H1 (cell line): Measurements from ENCODE around the gene RBP3. TPM values are rescaled to one million over a fixed set of nuclear protein-coding genes. Genes with fewer than 3 reads are reported as not detected.

Experiments used
- ASH2L ChIP-seq: fragments of 200-600, 300-600 bp; sonication (generic); IDR thresholded peaks from one replicate; pipeline ENCODE4 v1.7.1; 2017; ENCODE audit warnings: low read length
- EP300 ChIP-seq, 2 experiments: IDR thresholded peaks; 1 replicate in 1 of 2; 2 replicates in 1 of 2; pipeline ENCODE4 v1.6.1; 2011 to 2012; ENCODE audit warnings: low read depth in 2 of 2, low read length in 2 of 2, mild to moderate bottlenecking in 2 of 2, borderline replicate concordance in 1 of 2, inconsistent platforms in 1 of 2, moderate library complexity in 1 of 2
- EZH2 ChIP-seq: fragments of 200-600 bp; sonication (generic); IDR thresholded peaks from 2 replicates; pipeline ENCODE4 v1.7.1; 2012; ENCODE audit warnings: low read depth, mild to moderate bottlenecking, moderate library complexity, low read length, inconsistent platforms; ENCODE audit not compliant: severe bottlenecking
- GTF2F1 ChIP-seq: IDR thresholded peaks from 2 replicates; pipeline ENCODE4 v1.6.1; 2012; ENCODE audit warnings: low read depth, low read length, improper control_type of control experiment, borderline replicate concordance
- PHF8 ChIP-seq: fragments of 200-600 bp; sonication (generic); conservative IDR thresholded peaks from 2 replicates; pipeline ENCODE4 v1.7.1; 2012; ENCODE audit warnings: low read depth, mild to moderate bottlenecking, inconsistent platforms, low read length, moderate library complexity
- RBBP5 ChIP-seq: IDR thresholded peaks from 2 replicates; pipeline ENCODE4 v1.7.1; 2012; ENCODE audit warnings: low read depth, mild to moderate bottlenecking, inconsistent platforms, low read length, moderate library complexity, borderline replicate concordance
- RXRA ChIP-seq: IDR thresholded peaks from 2 replicates; pipeline ENCODE4 v1.6.1; 2011; ENCODE audit warnings: low read depth, mild to moderate bottlenecking, low read length, moderate library complexity; ENCODE audit not compliant: insufficient read depth
- SUZ12 ChIP-seq: fragments of 200-600 bp; sonication (generic); IDR thresholded peaks from 2 replicates; pipeline ENCODE4 v1.6.1; 2012; ENCODE audit warnings: mild to moderate bottlenecking, inconsistent platforms, low read length, moderate library complexity, mixed read lengths
- TBP ChIP-seq: IDR thresholded peaks from 2 replicates; pipeline ENCODE4 v1.6.1; 2011; ENCODE audit warnings: low read depth, low read length, improper control_type of control experiment
- TCF12 ChIP-seq: IDR thresholded peaks from 2 replicates; pipeline ENCODE4 v1.6.1; 2011; ENCODE audit warnings: low read depth, mild to moderate bottlenecking, low read length
- TEAD4 ChIP-seq: IDR thresholded peaks from 2 replicates; pipeline ENCODE4 v1.6.1; 2012; ENCODE audit warnings: low read depth, low read length, inconsistent platforms, mixed read lengths
- polyA plus RNA-seq, 7 experiments: library from polyadenylated mRNA; depleted of rRNA in 3 of 7; stranded (reverse) in 5 of 7; unstranded in 2 of 7; fragments of >200 nt in 5 of 7; fragments of 200-250 nt in 2 of 7; gene quantifications; 1 replicate in 5 of 7; 2 replicates in 1 of 7; 4 replicates in 1 of 7; pipeline versions ENCODE4 v1.2.1 to v1.2.3, GENCODE V29; 2011 to 2013; ENCODE audit warnings: missing spikeins in 2 of 7, mixed read lengths in 2 of 7
- total RNA-seq: library from RNA; stranded (reverse); fragmentation: NEBNext Ultra II Directional; extraction: Animal tissue kit (Norgen Biotek cat#: 25700); gene quantifications from 2 replicates; pipeline ENCODE4 v1.2.1, GENCODE V29; 2021
- TF ChIP-seq, protein P1 (sequence below): fragments of 300-600 bp; sonication (generic); IDR thresholded peaks from 2 replicates; pipeline ENCODE4 v1.7.1; 2012; ENCODE audit warnings: low read length, moderate library complexity, mild to moderate bottlenecking, inconsistent platforms; ENCODE audit not compliant: insufficient replicate concordance

RBP3 gene
- total and polyA plus RNA-seq, 2 of the 8 experiments (the other 6 are each of a cell fraction or from before 2014, with no cell fraction given) = not detected

GRCh38 chr10:47330804-47331203 is 17.4 kb upstream of the RBP3 start (continued):
- TF ChIP-seq, protein P1, sequence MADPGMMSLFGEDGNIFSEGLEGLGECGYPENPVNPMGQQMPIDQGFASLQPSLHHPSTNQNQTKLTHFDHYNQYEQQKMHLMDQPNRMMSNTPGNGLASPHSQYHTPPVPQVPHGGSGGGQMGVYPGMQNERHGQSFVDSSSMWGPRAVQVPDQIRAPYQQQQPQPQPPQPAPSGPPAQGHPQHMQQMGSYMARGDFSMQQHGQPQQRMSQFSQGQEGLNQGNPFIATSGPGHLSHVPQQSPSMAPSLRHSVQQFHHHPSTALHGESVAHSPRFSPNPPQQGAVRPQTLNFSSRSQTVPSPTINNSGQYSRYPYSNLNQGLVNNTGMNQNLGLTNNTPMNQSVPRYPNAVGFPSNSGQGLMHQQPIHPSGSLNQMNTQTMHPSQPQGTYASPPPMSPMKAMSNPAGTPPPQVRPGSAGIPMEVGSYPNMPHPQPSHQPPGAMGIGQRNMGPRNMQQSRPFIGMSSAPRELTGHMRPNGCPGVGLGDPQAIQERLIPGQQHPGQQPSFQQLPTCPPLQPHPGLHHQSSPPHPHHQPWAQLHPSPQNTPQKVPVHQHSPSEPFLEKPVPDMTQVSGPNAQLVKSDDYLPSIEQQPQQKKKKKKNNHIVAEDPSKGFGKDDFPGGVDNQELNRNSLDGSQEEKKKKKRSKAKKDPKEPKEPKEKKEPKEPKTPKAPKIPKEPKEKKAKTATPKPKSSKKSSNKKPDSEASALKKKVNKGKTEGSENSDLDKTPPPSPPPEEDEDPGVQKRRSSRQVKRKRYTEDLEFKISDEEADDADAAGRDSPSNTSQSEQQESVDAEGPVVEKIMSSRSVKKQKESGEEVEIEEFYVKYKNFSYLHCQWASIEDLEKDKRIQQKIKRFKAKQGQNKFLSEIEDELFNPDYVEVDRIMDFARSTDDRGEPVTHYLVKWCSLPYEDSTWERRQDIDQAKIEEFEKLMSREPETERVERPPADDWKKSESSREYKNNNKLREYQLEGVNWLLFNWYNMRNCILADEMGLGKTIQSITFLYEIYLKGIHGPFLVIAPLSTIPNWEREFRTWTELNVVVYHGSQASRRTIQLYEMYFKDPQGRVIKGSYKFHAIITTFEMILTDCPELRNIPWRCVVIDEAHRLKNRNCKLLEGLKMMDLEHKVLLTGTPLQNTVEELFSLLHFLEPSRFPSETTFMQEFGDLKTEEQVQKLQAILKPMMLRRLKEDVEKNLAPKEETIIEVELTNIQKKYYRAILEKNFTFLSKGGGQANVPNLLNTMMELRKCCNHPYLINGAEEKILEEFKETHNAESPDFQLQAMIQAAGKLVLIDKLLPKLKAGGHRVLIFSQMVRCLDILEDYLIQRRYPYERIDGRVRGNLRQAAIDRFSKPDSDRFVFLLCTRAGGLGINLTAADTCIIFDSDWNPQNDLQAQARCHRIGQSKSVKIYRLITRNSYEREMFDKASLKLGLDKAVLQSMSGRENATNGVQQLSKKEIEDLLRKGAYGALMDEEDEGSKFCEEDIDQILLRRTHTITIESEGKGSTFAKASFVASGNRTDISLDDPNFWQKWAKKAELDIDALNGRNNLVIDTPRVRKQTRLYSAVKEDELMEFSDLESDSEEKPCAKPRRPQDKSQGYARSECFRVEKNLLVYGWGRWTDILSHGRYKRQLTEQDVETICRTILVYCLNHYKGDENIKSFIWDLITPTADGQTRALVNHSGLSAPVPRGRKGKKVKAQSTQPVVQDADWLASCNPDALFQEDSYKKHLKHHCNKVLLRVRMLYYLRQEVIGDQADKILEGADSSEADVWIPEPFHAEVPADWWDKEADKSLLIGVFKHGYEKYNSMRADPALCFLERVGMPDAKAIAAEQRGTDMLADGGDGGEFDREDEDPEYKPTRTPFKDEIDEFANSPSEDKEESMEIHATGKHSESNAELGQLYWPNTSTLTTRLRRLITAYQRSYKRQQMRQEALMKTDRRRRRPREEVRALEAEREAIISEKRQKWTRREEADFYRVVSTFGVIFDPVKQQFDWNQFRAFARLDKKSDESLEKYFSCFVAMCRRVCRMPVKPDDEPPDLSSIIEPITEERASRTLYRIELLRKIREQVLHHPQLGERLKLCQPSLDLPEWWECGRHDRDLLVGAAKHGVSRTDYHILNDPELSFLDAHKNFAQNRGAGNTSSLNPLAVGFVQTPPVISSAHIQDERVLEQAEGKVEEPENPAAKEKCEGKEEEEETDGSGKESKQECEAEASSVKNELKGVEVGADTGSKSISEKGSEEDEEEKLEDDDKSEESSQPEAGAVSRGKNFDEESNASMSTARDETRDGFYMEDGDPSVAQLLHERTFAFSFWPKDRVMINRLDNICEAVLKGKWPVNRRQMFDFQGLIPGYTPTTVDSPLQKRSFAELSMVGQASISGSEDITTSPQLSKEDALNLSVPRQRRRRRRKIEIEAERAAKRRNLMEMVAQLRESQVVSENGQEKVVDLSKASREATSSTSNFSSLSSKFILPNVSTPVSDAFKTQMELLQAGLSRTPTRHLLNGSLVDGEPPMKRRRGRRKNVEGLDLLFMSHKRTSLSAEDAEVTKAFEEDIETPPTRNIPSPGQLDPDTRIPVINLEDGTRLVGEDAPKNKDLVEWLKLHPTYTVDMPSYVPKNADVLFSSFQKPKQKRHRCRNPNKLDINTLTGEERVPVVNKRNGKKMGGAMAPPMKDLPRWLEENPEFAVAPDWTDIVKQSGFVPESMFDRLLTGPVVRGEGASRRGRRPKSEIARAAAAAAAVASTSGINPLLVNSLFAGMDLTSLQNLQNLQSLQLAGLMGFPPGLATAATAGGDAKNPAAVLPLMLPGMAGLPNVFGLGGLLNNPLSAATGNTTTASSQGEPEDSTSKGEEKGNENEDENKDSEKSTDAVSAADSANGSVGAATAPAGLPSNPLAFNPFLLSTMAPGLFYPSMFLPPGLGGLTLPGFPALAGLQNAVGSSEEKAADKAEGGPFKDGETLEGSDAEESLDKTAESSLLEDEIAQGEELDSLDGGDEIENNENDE = no peak
- no peak for TF ChIP-seq RBBP5
- TF ChIP-seq EP300 (IDR thresholded peaks at IDR 0.05; ENCODE audit: borderline replicate concordance in 1 of 2, low read depth in 2 of 2, low read length in 2 of 2) = no peak
- no peak for TF ChIP-seq ASH2L
- TF ChIP-seq SUZ12 = no peak
- TF ChIP-seq EZH2 = no peak
- TF ChIP-seq TEAD4 = no peak
- TF ChIP-seq GTF2F1 = no peak
- TF ChIP-seq TCF12 = no peak
- no peak for TF ChIP-seq TBP
- TF ChIP-seq RXRA = no peak
- no peak for TF ChIP-seq PHF8
